SK-N-SH (cell line): ENCODE data around the gene AK6. TPM values are rescaled to one million over a fixed set of nuclear protein-coding genes. Genes with fewer than 3 reads are reported as not detected.

Experiments
- CTCF ChIA-PET: fragments of 300-600, 350-600 bp; formaldehyde crosslinking; extraction: SDS; loops from one replicate; lab custom pipeline; 2021; lab: Yijun Ruan, JAX
- POLR2A ChIA-PET: fragments of 350-600 bp; sonication (Branson Sonifier 250); formaldehyde crosslinking; extraction: SDS; loops from one replicate; lab custom pipeline; 2020; ENCODE audit warnings: antibody characterized with exemption, inconsistent platforms; lab: Yijun Ruan, JAX
- DNase-seq: peaks from one replicate; pipeline ENCODE4 v3.0.0; 2012
- H2AFZ ChIP-seq: fragments of 200-600 bp; sonication (generic); 2 replicates; pipeline ENCODE4 v1.8.1; 2016; ENCODE audit warnings: antibody characterized with exemption, mild to moderate bottlenecking, low read depth
- H3F3A ChIP-seq: fragments of 200-600 bp; sonication (generic); replicated peaks from 2 replicates; pipeline ENCODE3; 2016; ENCODE audit warnings: antibody characterized with exemption, mild to moderate bottlenecking; ENCODE audit not compliant: insufficient read depth
- H3K27ac ChIP-seq, 2 experiments: fragments of 200-500 bp in 1 of 2; fragments of 200-600 bp in 1 of 2; sonication (Bioruptor generic) in 1 of 2; sonication (generic), shearing (Covaris generic) in 1 of 2; 2 replicates each; pipeline versions ENCODE4 v1.5.1 to v1.6.1; 2014 to 2016; ENCODE audit warnings: low read depth in 2 of 2, inconsistent platforms in 1 of 2, low read length in 1 of 2, mild to moderate bottlenecking in 1 of 2, mixed read lengths in 1 of 2
- H3K27me3 ChIP-seq: fragments of 200-600 bp; sonication (generic), shearing (Covaris generic); 2 replicates; pipeline ENCODE4 v1.6.1; 2016; ENCODE audit warnings: mixed run types; ENCODE audit not compliant: insufficient read depth
- H3K36me3 ChIP-seq, 2 experiments: fragments of 200-500 bp in 1 of 2; fragments of 200-600 bp in 1 of 2; sonication (Bioruptor generic) in 1 of 2; sonication (generic) in 1 of 2; replicated peaks in 1 of 2; 2 replicates each; pipeline versions ENCODE3 to v1.5.1; 2014 to 2016; ENCODE audit warnings: low read length in 1 of 2, mild to moderate bottlenecking in 1 of 2; ENCODE audit not compliant: insufficient read depth in 2 of 2, control insufficient read depth in 1 of 2
- H3K4me1 ChIP-seq, 2 experiments: fragments of 200-500 bp in 1 of 2; fragments of 200-600 bp in 1 of 2; sonication (Bioruptor generic) in 1 of 2; sonication (generic), shearing (Covaris generic) in 1 of 2; 2 replicates each; pipeline versions ENCODE4 v1.5.1 to v1.6.1; 2014 to 2016; ENCODE audit warnings: low read depth in 1 of 2, low read length in 1 of 2, mixed run types in 1 of 2; ENCODE audit not compliant: insufficient read depth in 2 of 2, control insufficient read depth in 1 of 2
- H3K4me2 ChIP-seq: fragments of 200-600 bp; sonication (generic), shearing (Covaris generic); 2 replicates; pipeline ENCODE4 v1.6.1; 2017; ENCODE audit warnings: mixed run types
- H3K4me3 ChIP-seq, 2 experiments: fragments of 200-500 bp in 1 of 2; fragments of 200-600 bp in 1 of 2; sonication (Bioruptor generic) in 1 of 2; sonication (generic), shearing (Covaris generic) in 1 of 2; 2 replicates each; pipeline versions ENCODE4 v1.5.1 to v1.8.1; 2014 to 2016; ENCODE audit warnings: low read depth in 2 of 2, inconsistent platforms in 1 of 2, low read length in 1 of 2, mild to moderate bottlenecking in 1 of 2, mixed read lengths in 1 of 2, moderate library complexity in 1 of 2
- H3K79me2 ChIP-seq: fragments of 200-600 bp; sonication (generic); 2 replicates; pipeline ENCODE4 v1.8.1; 2017; ENCODE audit warnings: mild to moderate bottlenecking; ENCODE audit not compliant: insufficient read depth
- H3K9ac ChIP-seq: fragments of 200-600 bp; sonication (generic); 2 replicates; pipeline ENCODE4 v1.6.1; 2017; ENCODE audit warnings: mixed run types
- H3K9me2 ChIP-seq: fragments of 200-600 bp; sonication (generic); 2 replicates; pipeline ENCODE4 v1.6.1; 2017; ENCODE audit warnings: mixed run types
- H3K9me3 ChIP-seq: fragments of 200-600 bp; sonication (generic); 2 replicates; pipeline ENCODE4 v1.6.1; 2017; ENCODE audit warnings: mixed run types, mild to moderate bottlenecking, moderate library complexity
- H4K20me1 ChIP-seq: fragments of 200-600 bp; sonication (generic); 2 replicates; pipeline ENCODE4 v1.6.1; 2017; ENCODE audit warnings: mild to moderate bottlenecking, mixed run types; ENCODE audit not compliant: insufficient read depth
- CHD2 ChIP-seq: fragments of 150-350 bp; IDR thresholded peaks from 2 replicates; pipeline ENCODE4 v1.6.1; 2018; ENCODE audit warnings: low read length; ENCODE audit not compliant: partially characterized antibody
- CTCF ChIP-seq: fragments of 200-600 bp; sonication (generic); IDR thresholded peaks from 2 replicates; pipeline ENCODE4 v1.6.1; 2017; ENCODE audit warnings: antibody characterized with exemption, mild to moderate bottlenecking, moderate library complexity
- EZH2phosphoT487 ChIP-seq: fragments of 200-600 bp; sonication (generic); IDR thresholded peaks from 2 replicates; pipeline ENCODE4 v1.6.1; 2017; ENCODE audit warnings: low read depth, mixed run types, mild to moderate bottlenecking, antibody characterized with exemption, moderate library complexity, borderline replicate concordance
- FOSL2 ChIP-seq: IDR thresholded peaks from 2 replicates; pipeline ENCODE4 v1.4.0; 2012; ENCODE audit warnings: low read depth, mild to moderate bottlenecking, moderate library complexity, borderline replicate concordance
- GABPA ChIP-seq: IDR thresholded peaks from 2 replicates; pipeline ENCODE4 v1.4.0; 2012; ENCODE audit warnings: low read depth, mild to moderate bottlenecking
- GATA2 ChIP-seq: sonication (generic); formaldehyde crosslinking; IDR thresholded peaks from 2 replicates; pipeline ENCODE4 v1.5.0; 2020; ENCODE audit warnings: mild to moderate bottlenecking, missing genetic modification reagents
- IRF3 ChIP-seq: fragments of 150-350 bp; IDR thresholded peaks from 2 replicates; pipeline ENCODE4 v1.6.1; 2016; ENCODE audit warnings: mild to moderate bottlenecking, low read depth, low read length
- MXI1 ChIP-seq: IDR thresholded peaks from 2 replicates; pipeline ENCODE4 v1.6.1; 2012; ENCODE audit warnings: mild to moderate bottlenecking, low read depth, low read length, improper control_type of control experiment
- NFIC ChIP-seq: IDR thresholded peaks from 2 replicates; pipeline ENCODE4 v1.4.0; 2012; ENCODE audit warnings: borderline replicate concordance
- POLR2AphosphoS5 ChIP-seq: IDR thresholded peaks from 2 replicates; pipeline ENCODE4 v1.6.1; 2012; ENCODE audit warnings: low read depth, low read length
- RAD21 ChIP-seq: IDR thresholded peaks from 2 replicates; pipeline ENCODE4 v1.6.1; 2012; ENCODE audit warnings: mild to moderate bottlenecking, low read length
- RFX5 ChIP-seq: IDR thresholded peaks from 2 replicates; pipeline ENCODE4 v1.6.1; 2012; ENCODE audit warnings: mild to moderate bottlenecking, improper control_type of control experiment, low read length
- SIN3A ChIP-seq: IDR thresholded peaks from 2 replicates; pipeline ENCODE4 v1.6.1; 2012; ENCODE audit warnings: low read depth, mild to moderate bottlenecking, low read length, moderate library complexity, borderline replicate concordance
- TCF12 ChIP-seq: IDR thresholded peaks from 2 replicates; pipeline ENCODE4 v1.4.0; 2012
- TEAD4 ChIP-seq: IDR thresholded peaks from 2 replicates; pipeline ENCODE4 v1.4.0; 2012; ENCODE audit warnings: mild to moderate bottlenecking, borderline replicate concordance; ENCODE audit not compliant: insufficient read depth
- USF1 ChIP-seq: IDR thresholded peaks from 2 replicates; pipeline ENCODE4 v1.4.0; 2012; ENCODE audit warnings: low read depth, borderline replicate concordance
- WGBS: methylation state at CpG from one replicate; pipeline ENCODE4 v1.1.6; 2017; ENCODE audit warnings: low lambda C conversion rate; 5-methylcytosine and 5-hydroxymethylcytosine counted together
- polyA plus RNA-seq, 3 experiments: library from polyadenylated mRNA; depleted of rRNA; stranded (reverse); fragments of >200 nt; gene quantifications; 2 replicates each; pipeline ENCODE4 v1.2.3, GENCODE V29; 2012

Gene AK6
- polyA plus RNA-seq, 1 of the 3 experiments (the other 2 are of a cell fraction) = 12.9 TPM

GRCh38 chr5:69326365-69326764 lies 43.0 kb downstream of the AK6 start (continued):
- no peak for TF ChIP-seq IRF3

- Histone ChIP-seq H3K9ac (no peak overlapping the region), H3K4me2 (no peak overlapping the region), H3K4me3 (no peak overlapping the region), H3K4me1 (no peaks in the 10 kb centered on the region), H3K79me2 (no peaks in the 10 kb centered on the region), H3K9me2 (no peaks in the 10 kb centered on the region), H3K27me3 (no peaks in the 10 kb centered on the region), H3K36me3 (peaks cover 0 to 7% of the 10 kb centered on the region in 2 experiments), H3F3A (peaks cover 8% of the 10 kb centered on the region), H4K20me1 (no peaks in the 10 kb centered on the region), H3K27ac (no peak overlapping the region), H3K9me3 (no peaks in the 10 kb centered on the region), H2AFZ (no peak overlapping the region)
- TF ChIP-seq SIN3A = no peak
- no peak for TF ChIP-seq GABPA
- no peak for TF ChIP-seq EZH2phosphoT487
- TF ChIP-seq POLR2AphosphoS5 = no peak
- TF ChIP-seq RAD21 = no peak
- TF ChIP-seq USF1 = no peak
- no peak for TF ChIP-seq CTCF
- TF ChIP-seq MXI1 = no peak
- TF ChIP-seq TCF12 = no peak
- TF ChIP-seq CHD2 = no peak
- TF ChIP-seq TEAD4 = no peak
- TF ChIP-seq GATA2 (CRISPR knock-in tag) = no peak
- no peak for TF ChIP-seq IRF3
- TF ChIP-seq NFIC = no peak
- TF ChIP-seq FOSL2 = no peak
- TF ChIP-seq RFX5 = no peak
- 95% methylated on average over 4 of the region's 4 CpGs for WGBS
- CTCF ChIA-PET = no interaction called here
- POLR2A ChIA-PET = no interaction called here
- no peak for DNase-seq
Observed at GRCh38 chr5:69317391-69317790, 51.9 kb downstream of the AK6 start.
